HG02973 (cell line): ENCODE data around the gene PACRG.

ENCODE experiments used
- ATAC-seq: cut with Tn5 transposase; IDR thresholded peaks from one replicate; pipeline ENCODE4 v1.9.1; 2021; ENCODE audit warnings: moderate library complexity; ENCODE audit not compliant: unreplicated experiment

Gene PACRG

DNA sequence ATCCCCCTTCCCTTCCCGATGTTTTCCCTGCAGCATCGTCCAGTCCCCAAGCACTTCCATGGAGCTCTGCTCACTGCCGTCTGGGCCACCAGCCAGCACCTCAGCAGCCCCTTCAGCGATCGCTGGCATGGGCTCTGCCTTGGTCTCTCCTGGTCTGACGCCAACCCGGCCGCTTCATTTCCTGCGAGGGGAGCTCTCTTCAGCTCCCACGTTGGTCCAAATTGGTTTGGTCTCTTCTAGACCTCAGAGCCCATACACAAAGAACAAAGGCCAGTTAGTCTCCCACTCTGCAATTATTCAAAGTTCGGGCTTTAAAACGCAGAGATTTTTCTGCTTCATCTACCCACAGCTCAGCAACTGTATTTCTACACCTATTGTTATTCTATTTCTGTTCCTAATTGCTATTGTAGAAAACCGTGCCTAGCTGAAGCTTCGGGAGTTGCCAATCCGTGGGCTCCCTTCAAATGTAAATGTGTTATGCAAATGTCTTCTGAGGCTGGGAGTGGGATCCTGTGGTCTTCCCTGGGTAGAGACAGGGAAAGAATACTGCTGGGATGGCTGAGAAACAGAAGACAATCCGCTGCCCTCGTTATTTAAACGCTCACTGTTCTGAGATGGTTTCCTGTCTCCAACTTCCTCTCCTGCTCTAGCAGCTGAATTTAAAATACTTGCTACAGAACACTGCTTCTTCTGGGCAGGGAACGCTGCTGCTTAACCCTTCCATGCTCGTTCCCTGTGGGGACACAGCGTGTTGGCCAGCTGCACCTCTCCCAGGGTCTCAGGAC, 532.5 kb downstream of the PACRG start:
- ATAC-seq, result no peak

DNA sequence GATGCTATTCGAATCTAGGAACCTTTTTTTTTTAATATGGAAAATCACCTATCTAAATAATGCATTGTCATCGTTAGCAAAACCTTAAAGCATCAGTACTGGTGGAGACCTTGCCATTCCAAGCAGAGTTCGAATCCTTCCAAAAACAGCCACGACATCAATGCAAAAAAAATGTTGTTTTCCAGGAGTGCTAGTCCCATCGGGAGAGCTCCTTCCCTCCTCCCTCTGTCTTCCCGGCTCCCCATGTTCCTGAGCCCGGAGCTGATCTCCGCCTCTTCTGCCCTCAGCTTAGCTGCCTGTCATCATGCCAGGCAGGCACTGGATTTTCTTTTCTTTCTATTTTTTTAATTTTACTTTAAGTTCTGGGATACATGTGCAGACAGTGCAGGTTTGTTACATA, 533.1 kb downstream of the PACRG start:
- no peak for ATAC-seq

DNA sequence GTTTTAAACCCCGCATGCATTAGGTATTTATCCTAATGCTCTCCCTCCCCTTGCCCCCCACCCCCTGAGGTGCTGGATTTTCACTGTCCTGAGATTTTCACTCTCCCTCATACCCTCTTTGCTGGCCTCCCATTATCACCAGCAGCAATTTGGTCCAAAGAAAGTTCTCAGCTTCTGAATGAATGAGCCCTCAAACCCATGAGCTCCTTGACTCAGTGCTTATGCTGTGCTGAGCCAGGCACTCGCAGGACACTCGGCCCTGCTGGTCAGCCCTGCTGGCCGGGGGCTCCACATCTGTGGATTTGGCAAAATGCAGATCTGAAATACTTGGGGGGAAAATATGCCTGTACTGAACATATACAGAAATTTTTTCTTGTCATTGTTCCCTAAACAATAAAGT, 533.6 kb downstream of the PACRG start:
- no peak for ATAC-seq

DNA sequence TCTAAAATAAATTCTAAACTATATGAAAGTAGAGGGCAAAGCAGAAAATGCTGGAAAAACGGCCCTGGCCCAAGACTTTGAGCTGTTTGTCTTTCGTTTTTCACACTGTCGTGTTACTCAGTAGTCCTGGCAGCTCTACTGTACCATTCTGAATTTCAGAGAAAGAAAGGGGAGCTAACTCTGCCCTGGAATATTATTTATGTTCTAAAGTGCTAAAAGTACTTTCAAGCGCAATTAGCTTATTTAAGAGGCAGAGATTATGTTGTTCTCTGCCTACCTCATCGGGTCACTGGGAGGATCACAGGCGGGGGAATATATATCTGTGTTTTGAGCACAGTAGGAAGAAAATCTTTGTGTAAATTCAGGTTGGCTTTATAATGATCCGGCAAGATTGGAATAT, 534.3 kb downstream of the PACRG start:
- ATAC-seq, result no peak

DNA sequence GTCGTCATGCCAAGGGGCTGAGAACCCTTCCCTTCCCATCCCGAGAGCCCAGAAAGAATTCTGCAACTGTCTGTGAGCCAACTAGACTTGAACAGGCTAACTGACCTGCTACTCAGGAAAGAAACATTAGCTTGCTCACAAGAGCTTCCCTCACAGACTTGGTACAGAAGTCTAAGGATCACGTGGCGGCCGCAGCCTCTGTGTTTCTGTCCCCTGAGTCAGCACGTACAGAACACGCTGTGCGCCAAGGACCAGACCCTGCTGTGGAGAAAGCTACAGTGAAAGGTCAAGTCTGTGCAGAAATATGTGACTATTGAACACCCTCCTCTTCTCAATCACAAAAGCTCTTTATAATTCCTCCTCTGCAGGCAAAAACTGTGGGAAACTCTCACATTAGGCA, 535.4 kb downstream of the PACRG start:
- ATAC-seq, result no peak

DNA sequence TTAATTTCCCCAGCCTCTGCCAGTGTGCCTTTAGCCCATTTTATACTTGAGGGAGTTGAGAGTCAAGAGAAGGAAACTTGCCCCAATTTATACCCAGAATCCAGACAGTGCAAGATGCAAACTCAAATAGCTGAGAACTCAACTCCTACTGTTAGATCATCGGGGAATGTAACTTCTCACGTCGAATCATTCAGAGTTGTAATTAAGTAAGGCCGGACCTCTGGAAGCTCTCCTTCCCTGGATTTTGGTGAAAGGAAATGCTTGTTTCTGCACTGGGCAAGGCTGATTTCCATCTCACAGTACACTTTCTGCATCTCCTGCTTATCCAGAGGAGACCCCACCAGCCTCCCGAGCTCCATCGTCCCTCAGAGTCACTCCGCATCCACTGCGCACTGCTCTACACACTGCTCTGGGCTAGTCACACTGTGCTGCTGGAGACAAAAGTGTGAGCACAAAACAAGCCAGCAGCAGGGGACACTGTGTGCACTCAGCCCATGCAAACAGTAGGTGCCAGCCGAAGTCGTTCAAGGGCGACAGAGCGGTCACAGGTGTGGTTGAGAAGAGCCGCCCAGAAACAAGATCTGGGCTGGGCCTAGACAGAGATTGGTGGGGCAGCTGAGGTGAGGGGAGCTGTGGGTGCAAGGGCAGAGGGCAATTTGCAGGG, 536.4 kb downstream of the PACRG start:
- no peak for ATAC-seq

DNA sequence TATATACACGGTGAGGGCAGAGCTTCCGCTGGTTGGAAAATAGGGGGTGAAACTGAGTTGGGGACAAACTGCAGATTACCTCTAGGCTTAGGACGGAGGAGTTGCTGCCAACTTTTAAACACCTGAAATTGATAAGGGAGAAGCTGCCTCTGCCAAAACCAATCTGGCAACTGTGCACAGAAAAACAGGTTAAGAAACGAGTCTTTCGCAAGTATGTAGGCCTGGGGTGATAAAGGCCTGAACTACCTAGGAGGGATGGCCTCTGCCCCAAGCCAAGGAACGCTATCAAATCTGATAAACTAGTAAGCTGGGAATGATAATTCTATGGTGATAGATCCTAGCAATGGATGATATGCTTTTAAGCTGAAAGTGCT, 536.9 kb downstream of the PACRG start:
- ATAC-seq, result no peak

DNA sequence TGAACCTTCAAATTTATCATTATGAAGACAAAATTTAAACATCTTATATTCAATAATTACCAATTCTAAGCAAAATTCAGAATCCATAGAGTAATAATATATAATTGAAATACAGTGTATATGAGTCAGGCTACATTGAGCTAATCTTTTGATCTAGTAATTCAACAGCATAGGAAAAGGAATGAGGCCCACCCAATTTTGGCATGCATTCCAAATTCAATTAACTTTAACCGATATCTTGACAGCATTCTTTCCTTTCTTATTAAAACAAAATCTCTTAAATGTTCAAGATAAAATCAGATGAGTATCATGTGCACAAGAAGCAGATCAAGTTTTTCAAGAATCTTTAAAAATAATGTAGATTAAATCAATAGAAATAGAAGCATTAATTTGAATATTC, 553.9 kb downstream of the PACRG start:
- no peak for ATAC-seq

DNA sequence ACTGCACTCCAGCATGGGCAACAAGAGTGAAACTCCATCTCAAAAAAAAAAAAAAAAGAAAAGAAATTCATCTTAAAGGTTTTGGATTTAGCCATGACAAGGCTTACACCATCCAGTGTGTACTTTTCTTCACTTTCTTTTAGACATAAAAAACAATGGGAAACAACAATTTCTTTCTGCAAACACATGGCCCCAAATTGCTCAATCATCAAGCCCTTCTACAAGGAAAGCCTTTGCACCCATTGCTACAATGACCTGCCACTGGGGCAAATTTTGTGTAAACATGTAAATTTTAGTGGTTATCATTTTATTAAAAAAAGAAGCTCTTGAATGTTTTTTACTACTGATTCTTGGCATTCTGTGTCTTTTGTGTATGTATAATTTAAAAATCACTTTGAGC, 554.9 kb downstream of the PACRG start:
- ATAC-seq, result no peak

DNA sequence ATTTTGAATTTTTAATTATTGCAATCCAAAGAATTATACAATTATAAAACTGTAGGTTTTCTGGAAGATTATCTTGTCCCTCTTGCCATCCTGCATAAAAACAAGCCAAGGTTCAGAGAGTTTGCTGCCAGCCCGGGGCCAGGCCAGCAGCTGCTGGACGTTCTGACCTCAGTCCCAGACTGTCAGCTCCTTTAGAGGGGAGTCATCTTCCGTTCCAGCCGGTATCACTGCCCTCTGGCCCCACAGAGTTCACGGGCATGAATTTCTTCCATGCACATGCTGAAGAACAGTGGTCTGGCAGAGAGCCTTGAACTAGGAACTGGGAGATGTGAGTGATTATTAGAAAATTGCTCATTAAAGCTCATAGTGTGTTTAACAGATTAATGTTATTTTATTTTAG, 556.4 kb downstream of the PACRG start:
- no peak for ATAC-seq

DNA sequence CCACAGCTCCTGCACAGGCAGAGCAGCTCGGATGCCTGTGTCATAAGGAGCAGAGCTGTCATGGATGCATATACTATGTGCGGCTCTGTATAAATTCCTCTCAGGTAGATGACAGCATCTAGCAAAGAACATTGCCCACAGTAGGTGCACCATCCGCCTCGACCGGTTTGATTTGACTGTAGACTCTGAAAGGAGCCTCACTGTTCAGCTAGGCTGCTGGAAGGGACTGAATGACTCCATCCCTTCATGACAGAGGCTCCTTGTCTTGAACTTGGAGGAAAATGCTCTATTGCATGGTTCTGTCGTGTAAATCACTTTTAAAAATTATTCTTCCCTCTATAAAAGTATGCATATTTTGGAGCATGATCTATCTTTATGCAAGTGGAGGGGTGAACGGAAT, 557.9 kb downstream of the PACRG start:
- no peak for ATAC-seq

DNA sequence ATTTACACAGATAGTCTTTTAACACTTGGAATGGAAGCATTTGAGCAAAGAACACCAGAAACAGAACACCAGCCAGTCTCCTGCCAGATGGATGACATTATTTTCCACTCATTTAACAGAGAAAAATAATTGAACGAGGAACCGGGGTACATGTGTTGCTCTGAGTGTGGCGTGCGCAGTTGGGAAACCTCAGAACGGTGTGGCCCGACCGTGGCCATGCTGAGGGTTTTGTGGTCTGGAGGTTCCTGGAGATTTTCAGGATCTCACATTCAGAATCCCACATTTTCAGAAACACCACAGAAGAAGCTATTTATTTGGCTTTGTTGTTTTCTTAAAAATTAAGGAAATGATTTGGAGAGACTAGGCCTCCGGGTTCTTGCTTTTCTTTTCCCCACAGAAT, 559.9 kb downstream of the PACRG start:
- ATAC-seq, result no peak

DNA sequence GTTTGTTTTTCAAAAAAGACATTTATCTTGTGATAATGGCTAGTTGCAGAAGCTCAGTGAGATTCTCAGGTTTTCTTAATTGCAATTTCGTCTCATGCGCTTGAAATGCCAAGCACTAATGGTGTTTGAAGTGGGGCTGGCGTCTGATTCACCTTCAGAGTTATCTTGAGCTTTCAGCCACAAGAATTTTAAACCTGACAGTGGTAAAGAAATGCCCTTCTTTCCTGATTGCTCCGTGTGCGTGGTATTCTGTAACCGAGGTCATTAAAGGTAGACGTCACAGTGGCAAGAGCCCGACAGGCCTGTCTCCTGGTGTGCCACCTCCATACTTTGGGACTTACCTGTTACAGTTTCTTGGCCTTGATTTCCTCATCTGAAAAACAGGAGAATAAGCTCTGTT, 560.3 kb downstream of the PACRG start:
- ATAC-seq, result no peak

DNA sequence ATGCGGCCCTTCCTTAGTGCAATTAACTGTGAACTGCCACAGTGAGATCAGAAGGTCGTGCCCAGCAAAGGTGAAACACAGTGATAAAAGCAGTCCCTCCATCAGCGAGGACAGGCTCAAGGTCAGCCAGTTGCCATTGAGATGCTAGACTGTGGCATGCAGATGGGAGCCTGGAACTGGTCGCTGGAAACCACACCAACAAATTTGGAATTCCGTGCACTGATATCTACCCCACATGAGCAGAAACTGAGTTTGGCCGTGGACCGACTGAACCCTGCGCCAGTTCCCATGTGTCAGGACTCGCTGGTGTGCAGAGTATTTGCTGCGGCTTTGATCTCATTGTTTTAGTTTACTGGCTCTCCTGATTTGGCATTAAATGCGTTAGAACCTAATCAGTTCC, 561.1 kb downstream of the PACRG start:
- no peak for ATAC-seq

DNA sequence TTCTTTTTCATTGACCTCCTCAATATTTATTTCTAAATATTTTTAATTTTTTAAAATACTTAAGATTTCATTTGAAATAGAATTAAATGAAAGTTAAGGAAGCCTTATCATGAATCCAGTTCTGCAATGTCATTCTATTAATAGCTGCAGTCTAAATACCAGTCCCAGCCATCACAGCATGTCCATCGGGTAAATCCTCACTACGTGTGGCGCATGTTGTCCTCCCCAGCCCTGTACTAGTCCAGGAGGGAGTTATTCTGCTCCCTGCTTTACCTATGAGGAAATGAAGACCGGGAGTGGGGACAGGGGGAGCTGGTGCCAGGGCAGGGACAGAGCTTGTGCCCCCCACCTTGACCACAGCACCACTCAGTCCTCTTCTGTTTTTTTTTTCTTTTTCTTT, 561.7 kb downstream of the PACRG start:
- no peak for ATAC-seq

DNA sequence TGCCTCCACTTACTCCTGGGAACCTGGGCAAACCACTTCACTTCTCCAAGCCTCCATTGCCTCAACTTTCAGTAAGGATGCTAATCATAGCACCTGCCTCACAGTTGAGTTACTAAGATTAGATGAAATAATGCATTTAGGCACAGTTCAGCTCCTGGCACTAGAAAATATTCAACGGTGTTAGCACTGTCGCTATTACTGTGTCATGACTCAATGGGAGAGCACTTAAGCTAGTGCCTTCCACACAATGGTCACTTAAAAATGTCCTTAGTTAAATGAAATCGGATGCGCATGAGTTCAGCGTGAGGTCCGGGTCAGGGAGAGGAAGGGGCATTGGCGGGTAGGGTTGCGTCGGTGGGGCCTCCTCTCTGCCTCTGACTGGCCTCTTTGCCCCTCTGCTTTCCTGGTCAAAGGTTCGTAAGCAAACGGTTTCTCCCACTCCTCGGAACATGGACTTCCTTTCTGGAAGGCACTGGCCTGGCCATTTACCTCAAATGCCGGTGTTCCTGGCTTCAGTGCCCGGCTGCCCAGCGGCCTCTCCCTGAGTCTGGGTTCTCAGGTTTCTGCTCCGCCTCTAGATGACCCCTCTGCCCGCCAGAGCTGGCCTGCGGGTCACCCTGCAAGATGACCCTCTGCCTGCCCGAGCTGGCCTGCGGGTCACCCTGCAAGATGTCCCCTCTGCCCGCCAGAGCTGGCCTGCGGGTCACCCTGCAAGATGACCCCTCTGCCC, 562.9 kb downstream of the PACRG start:
- ATAC-seq, result no peak

DNA sequence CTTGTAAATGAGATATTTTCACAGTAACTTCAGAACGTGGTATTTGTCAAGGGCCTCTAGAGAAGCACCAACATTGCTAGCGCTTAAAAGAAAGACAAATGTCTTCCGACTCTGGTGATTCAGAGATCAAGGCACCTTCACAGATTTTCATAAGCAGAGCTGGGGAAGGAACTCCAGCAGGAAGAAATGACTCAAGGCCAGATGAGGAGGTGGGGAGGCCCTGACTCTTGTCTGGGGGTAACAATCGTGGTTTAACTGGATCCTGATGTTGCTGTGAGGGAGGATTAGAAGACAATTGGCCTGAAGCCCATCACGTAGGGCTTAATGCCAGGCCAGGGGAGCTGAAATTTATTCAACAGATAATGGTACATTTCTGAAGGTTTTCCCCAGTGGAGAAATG, 563.8 kb downstream of the PACRG start:
- no peak for ATAC-seq

DNA sequence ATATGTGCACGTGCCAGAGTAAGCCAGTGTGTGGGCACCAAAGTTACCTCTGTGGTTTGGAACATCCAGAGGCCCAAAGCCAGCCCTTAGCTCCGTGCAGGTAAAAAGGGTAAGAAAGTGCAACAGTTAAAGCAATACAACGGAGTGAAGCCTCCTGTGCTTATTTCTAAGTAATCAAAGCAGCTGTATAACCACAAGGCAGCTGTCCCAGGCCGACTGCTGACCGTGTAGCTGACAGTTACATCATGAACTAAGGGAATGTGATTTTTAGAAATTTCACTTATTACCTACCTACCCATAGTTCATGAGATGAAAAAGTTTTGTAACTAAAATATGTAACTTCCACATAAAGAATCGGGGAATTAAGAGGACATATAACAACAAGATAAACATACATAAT, 565.5 kb downstream of the PACRG start:
- ATAC-seq, result no peak

DNA sequence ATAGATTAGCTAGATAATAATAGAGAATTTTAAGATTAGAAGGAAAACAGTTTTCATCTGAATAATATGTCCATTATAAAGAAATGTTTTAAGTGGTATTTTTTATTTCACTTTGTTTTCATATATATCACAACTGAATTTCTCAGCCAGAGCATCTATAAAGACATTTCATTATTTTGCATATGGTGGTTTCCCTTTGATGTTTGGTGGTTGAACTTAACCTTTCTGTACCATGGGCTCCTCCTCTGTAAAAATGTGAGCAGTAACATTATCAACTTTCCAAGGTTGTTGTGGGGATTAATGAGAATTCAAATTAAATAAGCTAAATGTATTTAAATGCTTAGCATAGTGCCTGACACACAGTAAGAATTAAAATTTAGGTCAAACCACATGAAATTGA, 567.0 kb downstream of the PACRG start:
- ATAC-seq, result no peak

DNA sequence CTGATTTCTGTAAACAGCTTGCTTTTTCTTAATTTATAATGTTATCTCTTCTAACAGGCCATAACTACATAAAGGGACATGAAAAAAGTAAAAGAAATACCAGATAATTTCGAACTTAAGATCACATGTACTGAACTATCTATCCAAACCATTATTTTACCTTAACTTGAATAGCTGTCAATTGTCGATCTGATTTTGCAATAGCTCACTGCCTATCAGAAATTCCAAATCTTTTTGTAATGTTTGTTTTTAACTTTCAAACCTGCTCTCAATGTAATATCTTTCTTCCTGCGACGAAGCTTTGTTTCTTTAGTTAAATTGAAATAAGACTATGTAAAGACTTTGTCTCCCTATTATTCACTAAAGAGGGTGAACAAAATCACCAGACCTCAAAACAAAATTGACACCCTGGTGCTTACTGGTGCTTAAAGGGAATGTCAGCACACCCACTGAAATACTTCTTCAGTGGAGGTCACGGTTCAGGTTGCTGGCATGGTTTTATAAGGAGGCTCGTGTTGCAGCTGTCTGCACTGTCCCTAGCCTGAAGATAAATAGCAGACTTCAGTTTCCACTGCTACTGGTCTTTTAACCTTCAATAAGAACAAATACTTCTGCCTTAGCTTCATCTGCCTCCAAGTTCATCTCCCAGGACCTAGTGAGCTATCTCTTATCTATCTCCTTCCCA, 569.2 kb downstream of the PACRG start:
- no peak for ATAC-seq

DNA sequence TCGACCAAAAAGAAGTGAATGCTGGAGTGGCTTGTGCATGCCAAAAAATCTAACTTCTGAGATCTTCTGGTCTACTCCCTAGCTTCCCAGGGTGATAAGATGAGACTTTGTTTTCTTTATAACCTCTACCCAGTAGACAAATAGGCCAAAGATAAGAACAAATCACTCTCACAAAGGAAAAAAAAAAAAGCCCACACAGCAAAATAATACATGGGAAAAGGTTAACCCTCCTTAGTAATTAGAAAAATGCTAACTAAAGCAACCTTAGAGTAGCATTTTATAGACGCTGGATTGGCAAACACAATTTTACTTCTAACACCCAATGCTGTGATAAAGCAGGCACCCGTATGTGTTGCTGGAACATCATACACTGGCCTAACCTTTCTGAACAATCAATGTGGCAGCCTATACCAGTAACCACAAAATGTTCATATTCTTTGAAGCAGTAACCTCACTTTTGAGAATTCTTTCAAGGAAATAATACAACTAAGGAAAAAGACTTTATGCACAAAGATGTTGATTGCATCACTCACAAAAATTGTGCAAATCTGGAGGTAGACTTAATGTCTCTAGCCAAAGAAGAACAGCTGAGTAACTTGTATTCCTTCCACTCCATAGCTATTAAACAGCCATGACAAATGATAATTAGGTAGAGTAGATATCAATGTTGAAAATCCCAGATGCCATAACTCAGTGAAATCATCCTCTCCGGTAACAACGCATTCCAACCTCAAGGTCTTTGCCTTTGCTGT, 570.5 kb downstream of the PACRG start:
- ATAC-seq, result no peak
